HCT116 (cell line): Measurements from ENCODE around the gene TTLL5. TPM values are rescaled to one million over a fixed set of nuclear protein-coding genes. Genes with fewer than 3 reads are reported as not detected.

ENCODE experiments used
- ATAC-seq: fragments of 200-7000 bp; cut with Tn5 transposase; 2 replicates; pipeline ENCODE4 v1.9.1; 2020; ENCODE audit warnings: mild to moderate bottlenecking, moderate library complexity
- BruUV-seq: library from RNA; stranded (reverse); fragments of 400-500 nt; replicated peaks from 2 replicates; lab custom pipeline; 2021; lab: Mats Ljungman, UMichigan
- CTCF ChIA-PET: fragments of 300-600 bp; sonication (Branson Sonifier 250); formaldehyde crosslinking; loops from one replicate; lab custom pipeline; 2021; ENCODE audit warnings: antibody characterized with exemption; lab: Charles Lee
- POLR2A ChIA-PET: fragments of 300-600, 350-600 bp; sonication (Branson Sonifier 250); formaldehyde crosslinking; loops from one replicate; lab custom pipeline; 2021; ENCODE audit warnings: antibody characterized with exemption; lab: Charles Lee
- RAD21 ChIA-PET, 2 experiments: fragments of 300-600 bp; sonication (Branson Sonifier 250); formaldehyde crosslinking; loops; one replicate each; lab custom pipeline; 2023; ENCODE audit warnings: low total read pairs in 2 of 2; ENCODE audit not compliant: uncharacterized antibody in 2 of 2, unreplicated experiment in 2 of 2, low non-redundant PET in 1 of 2; lab: Charles Lee
- DNase-seq: peaks from one replicate; pipeline ENCODE4 v3.0.0-alpha.2; 2010; ENCODE audit warnings: low read depth, low spot score
- H2AFZ ChIP-seq: fragments of 200-600 bp; shearing (Covaris generic), sonication (generic); 2 replicates; pipeline ENCODE4 v1.6.1; 2017; ENCODE audit warnings: low read depth, mixed run types, mixed read lengths, antibody characterized with exemption, low read length; ENCODE audit not compliant: poor library complexity, severe bottlenecking
- H3K27ac ChIP-seq: 2 replicates; pipeline ENCODE4 v1.5.1; 2012; ENCODE audit warnings: low read depth, low read length
- H3K27me3 ChIP-seq: fragments of 200-600 bp; sonication (generic); 2 replicates; pipeline ENCODE4 v1.6.1; 2016; ENCODE audit warnings: mixed run types, low read length, mixed read lengths; ENCODE audit not compliant: insufficient read depth
- H3K36me3 ChIP-seq, 2 experiments: fragments of 200-500 bp in 1 of 2; fragments of 200-600 bp in 1 of 2; sonication (Bioruptor generic) in 1 of 2; sonication (generic) in 1 of 2; 2 replicates each; pipeline versions ENCODE4 v1.5.1 to v1.6.1; 2014 to 2016; ENCODE audit warnings: low read length in 2 of 2, inconsistent platforms in 1 of 2, mixed read lengths in 1 of 2, mixed run types in 1 of 2; ENCODE audit not compliant: insufficient read depth in 2 of 2, control insufficient read depth in 1 of 2
- H3K4me1 ChIP-seq, 2 experiments: fragments of 200-600 bp in 1 of 2; sonication (generic) in 1 of 2; 2 replicates each; pipeline versions ENCODE4 v1.5.1 to v1.6.1; 2012 to 2017; ENCODE audit warnings: low read length in 2 of 2, inconsistent platforms in 1 of 2, mild to moderate bottlenecking in 1 of 2, mixed read lengths in 1 of 2, mixed run types in 1 of 2, moderate library complexity in 1 of 2; ENCODE audit not compliant: insufficient read depth in 2 of 2, control insufficient read depth in 1 of 2
- H3K4me2 ChIP-seq: fragments of 200-600 bp; sonication (generic); 2 replicates; pipeline ENCODE4 v1.6.1; 2017; ENCODE audit warnings: mixed run types, low read length, mixed read lengths
- H3K4me3 ChIP-seq, 2 experiments: fragments of 200-600 bp in 1 of 2; sonication (generic) in 1 of 2; replicated peaks in 1 of 2; 2 replicates each; pipeline ENCODE4 v1.5.1; 2011 to 2016; ENCODE audit warnings: low read length in 2 of 2, control low read depth in 1 of 2, low read depth in 1 of 2, mild to moderate bottlenecking in 1 of 2, mixed read lengths in 1 of 2, mixed run types in 1 of 2
- H3K79me2 ChIP-seq: fragments of 200-600 bp; sonication (generic); 2 replicates; pipeline ENCODE4 v1.6.1; 2017; ENCODE audit warnings: mild to moderate bottlenecking, mixed run types, low read length, moderate library complexity, mixed read lengths; ENCODE audit not compliant: insufficient read depth
- H3K9ac ChIP-seq: fragments of 200-600 bp; sonication (generic); 2 replicates; pipeline ENCODE4 v1.6.1; 2016; ENCODE audit warnings: low read length, mixed read lengths
- H3K9me2 ChIP-seq: fragments of 200-600 bp; sonication (generic), shearing (Covaris generic); 2 replicates; pipeline ENCODE4 v1.6.1; 2017; ENCODE audit warnings: mixed run types, mild to moderate bottlenecking, moderate library complexity; ENCODE audit not compliant: insufficient read depth
- H3K9me3 ChIP-seq, 2 experiments: fragments of 200-500 bp in 1 of 2; fragments of 200-600 bp in 1 of 2; sonication (Bioruptor generic) in 1 of 2; sonication (generic) in 1 of 2; 2 replicates each; pipeline ENCODE4 v1.6.1; 2014 to 2017; ENCODE audit warnings: low read length in 2 of 2, mixed read lengths in 2 of 2, inconsistent platforms in 1 of 2, low read depth in 1 of 2, mild to moderate bottlenecking in 1 of 2, mixed run types in 1 of 2, moderate library complexity in 1 of 2; ENCODE audit not compliant: control insufficient read depth in 1 of 2, insufficient read depth in 1 of 2
- H4K20me1 ChIP-seq: fragments of 200-600 bp; sonication (generic), shearing (Covaris generic); 2 replicates; pipeline ENCODE4 v1.6.1; 2017; ENCODE audit warnings: mixed run types, mild to moderate bottlenecking, moderate library complexity; ENCODE audit not compliant: insufficient read depth
- EZH2 ChIP-seq: fragments of 200-600 bp; sonication (generic); IDR thresholded peaks from 2 replicates; pipeline ENCODE4 v1.6.1; 2017; ENCODE audit warnings: antibody characterized with exemption, mixed run types
- EZH2phosphoT487 ChIP-seq: fragments of 200-600 bp; IDR thresholded peaks from 2 replicates; pipeline ENCODE4 v1.6.1; 2018; ENCODE audit warnings: antibody characterized with exemption, borderline replicate concordance
- FOSL1 ChIP-seq: IDR thresholded peaks from 2 replicates; pipeline ENCODE4 v1.6.1; 2012; ENCODE audit warnings: low read depth
- JUND ChIP-seq: IDR thresholded peaks from 2 replicates; pipeline ENCODE4 v1.6.1; 2012
- MAX ChIP-seq: IDR thresholded peaks from 2 replicates; pipeline ENCODE4 v1.6.1; 2012
- POLR2AphosphoS5 ChIP-seq: IDR thresholded peaks from 2 replicates; pipeline ENCODE4 v1.6.1; 2011; ENCODE audit warnings: mild to moderate bottlenecking, low read depth, low read length, moderate library complexity
- RAD21 ChIP-seq: IDR thresholded peaks from 2 replicates; pipeline ENCODE4 v1.6.1; 2012; ENCODE audit warnings: low read depth, mild to moderate bottlenecking
- SP1 ChIP-seq: IDR thresholded peaks from 2 replicates; pipeline ENCODE4 v1.6.1; 2012; ENCODE audit warnings: low read depth
- SRF ChIP-seq: IDR thresholded peaks from 2 replicates; pipeline ENCODE4 v1.6.1; 2012; ENCODE audit warnings: low read depth
- TCF7L2 ChIP-seq: IDR thresholded peaks from 2 replicates; pipeline ENCODE4 v1.7.0; 2011; ENCODE audit warnings: borderline replicate concordance, inconsistent platforms; ENCODE audit not compliant: insufficient read depth, insufficient read length; ENCODE audit errors: extremely low read depth
- YY1 ChIP-seq: IDR thresholded peaks from 2 replicates; pipeline ENCODE4 v1.6.1; 2011; ENCODE audit warnings: low read length, low read depth, moderate library complexity, mild to moderate bottlenecking; ENCODE audit not compliant: insufficient replicate concordance; ENCODE audit errors: extremely low read depth
- ZBTB33 ChIP-seq: IDR thresholded peaks from 2 replicates; pipeline ENCODE4 v1.6.1; 2011; ENCODE audit warnings: mild to moderate bottlenecking, low read length, moderate library complexity; ENCODE audit not compliant: insufficient replicate concordance; ENCODE audit errors: extremely low read depth
- ZFX ChIP-seq: fragments of 450-650 bp; IDR thresholded peaks from 2 replicates; pipeline ENCODE4 v1.6.1; 2017
- ZNF274 ChIP-seq: fragments of 200-500 bp; sonication (Bioruptor generic); IDR thresholded peaks from 2 replicates; pipeline ENCODE4 v1.6.1; 2014; ENCODE audit warnings: mild to moderate bottlenecking, low read depth, low read length, inconsistent platforms
- intact Hi-C: fragments of 100-400 bp; cut with micrococcal nuclease; formaldehyde crosslinking; loops from 2 replicates; pipeline ENCODE4 v1.10.0; 2022
- total RNA-seq: library from RNA; stranded (reverse); gene quantifications from one replicate; pipeline ENCODE4 v1.2.1, GENCODE V29; 2021; ENCODE audit not compliant: unreplicated experiment
- TF ChIP-seq, protein P1 (sequence below): IDR thresholded peaks from 2 replicates; pipeline ENCODE4 v1.6.1; 2012; ENCODE audit warnings: low read depth

TTLL5 gene
- total RNA-seq, 1 experiment from 2014 or later: 26.2 TPM

DNA sequence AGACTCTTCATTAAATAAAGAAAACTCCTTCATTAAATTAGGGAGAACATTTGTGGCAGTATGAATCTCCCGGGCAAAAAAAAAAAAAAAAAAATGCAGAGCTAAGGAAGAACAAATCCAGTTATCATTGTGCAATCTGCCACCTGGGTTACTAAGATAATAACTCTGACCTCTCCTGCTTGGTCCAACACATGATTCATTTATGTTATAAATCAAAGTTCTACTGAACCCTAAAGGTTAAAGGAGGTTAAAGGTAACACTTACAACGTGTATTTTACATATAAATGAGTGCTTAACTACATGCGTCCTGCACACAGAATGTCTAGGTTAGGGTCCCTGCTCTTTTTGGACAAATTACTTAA, 316.5 kb downstream of the TTLL5 start:
- Histone ChIP-seq H2AFZ (no peak overlapping the region), H4K20me1 (no peaks in the 10 kb centered on the region), H3K79me2 (no peaks in the 10 kb centered on the region), H3K4me2 (no peak overlapping the region), H3K4me1 (peaks cover 6 to 11% of the 10 kb centered on the region in 2 experiments), H3K9me2 (no peaks in the 10 kb centered on the region), H3K36me3 (no peaks in the 10 kb centered on the region), H3K27ac (no peak overlapping the region), H3K9me3 (no peaks in the 10 kb centered on the region), H3K9ac (no peak overlapping the region), H3K4me3 (no peak overlapping the region), H3K27me3 (no peaks in the 10 kb centered on the region)
- DNase-seq (no peak), ATAC-seq (no peak)
- CTCF ChIA-PET: interaction anchor here (0.6 to 3.3 kb wide), 5 partner anchors 71 to 269 kb away, joined by 3 to 31 read pairs (median 3); no protein-coding TSS in a partner anchor
- BruUV-seq: no TSS peak
- POLR2A ChIA-PET: no interaction called here
- intact Hi-C loops: loop anchor here (2.0 kb wide), 1 partner anchor 71 kb away; no protein-coding TSS in a partner anchor
- TF ChIP-seq JUND: no peak
- no peak for TF ChIP-seq SP1
- no peak for TF ChIP-seq POLR2AphosphoS5
- no peak for TF ChIP-seq MAX
- TF ChIP-seq RAD21: no peak
- no peak for TF ChIP-seq TCF7L2
- TF ChIP-seq EZH2: no peak
- no peak for TF ChIP-seq YY1
- RAD21 ChIA-PET: interaction anchor here in 1 of 2 experiments (1.7 kb wide), 1 partner anchor 269 kb away, joined by 6 read pairs; no protein-coding TSS in a partner anchor

- H4K20me1 ChIP-seq: no peaks in the 10 kb centered on the region
- H3K9ac ChIP-seq: no peak overlapping the region
- BruUV-seq: no TSS peak
- intact Hi-C loops: no loop called here
- ChIA-PET RAD21 (interaction anchor here (0.7 to 3.1 kb wide), 5 partner anchors 72 to 270 kb away, joined by 3 to 10 read pairs (median 5); no protein-coding TSS in a partner anchor), CTCF (interaction anchor here (1.1 to 4.8 kb wide), 6 partner anchors 72 to 401 kb away, joined by 3 to 47 read pairs (median 26); no protein-coding TSS in a partner anchor), POLR2A (no interaction called here)
- H3K36me3 ChIP-seq: no peaks in the 10 kb centered on the region
- no peak overlapping the region for H3K27ac ChIP-seq
- no peaks in the 10 kb centered on the region for H3K79me2 ChIP-seq
- no peak for DNase-seq
- ATAC-seq: no peak
- no peak overlapping the region for H2AFZ ChIP-seq
- no peaks in the 10 kb centered on the region for H3K9me2 ChIP-seq
- peaks cover 10 to 16% of the 10 kb centered on the region in 2 experiments for H3K4me1 ChIP-seq
- H3K4me3 ChIP-seq: no peak overlapping the region
- no peak overlapping the region for H3K4me2 ChIP-seq
- no peaks in the 10 kb centered on the region for H3K9me3 ChIP-seq
- H3K27me3 ChIP-seq: no peaks in the 10 kb centered on the region
- no peak for TF ChIP-seq ZFX
- TF ChIP-seq ZNF274: no peak
- no peak for TF ChIP-seq EZH2phosphoT487
- TF ChIP-seq ZBTB33: no peak
- no peak for TF ChIP-seq JUND
- no peak for TF ChIP-seq SRF
- TF ChIP-seq FOSL1: no peak
- TF ChIP-seq EZH2: no peak
- TF ChIP-seq, protein P1, sequence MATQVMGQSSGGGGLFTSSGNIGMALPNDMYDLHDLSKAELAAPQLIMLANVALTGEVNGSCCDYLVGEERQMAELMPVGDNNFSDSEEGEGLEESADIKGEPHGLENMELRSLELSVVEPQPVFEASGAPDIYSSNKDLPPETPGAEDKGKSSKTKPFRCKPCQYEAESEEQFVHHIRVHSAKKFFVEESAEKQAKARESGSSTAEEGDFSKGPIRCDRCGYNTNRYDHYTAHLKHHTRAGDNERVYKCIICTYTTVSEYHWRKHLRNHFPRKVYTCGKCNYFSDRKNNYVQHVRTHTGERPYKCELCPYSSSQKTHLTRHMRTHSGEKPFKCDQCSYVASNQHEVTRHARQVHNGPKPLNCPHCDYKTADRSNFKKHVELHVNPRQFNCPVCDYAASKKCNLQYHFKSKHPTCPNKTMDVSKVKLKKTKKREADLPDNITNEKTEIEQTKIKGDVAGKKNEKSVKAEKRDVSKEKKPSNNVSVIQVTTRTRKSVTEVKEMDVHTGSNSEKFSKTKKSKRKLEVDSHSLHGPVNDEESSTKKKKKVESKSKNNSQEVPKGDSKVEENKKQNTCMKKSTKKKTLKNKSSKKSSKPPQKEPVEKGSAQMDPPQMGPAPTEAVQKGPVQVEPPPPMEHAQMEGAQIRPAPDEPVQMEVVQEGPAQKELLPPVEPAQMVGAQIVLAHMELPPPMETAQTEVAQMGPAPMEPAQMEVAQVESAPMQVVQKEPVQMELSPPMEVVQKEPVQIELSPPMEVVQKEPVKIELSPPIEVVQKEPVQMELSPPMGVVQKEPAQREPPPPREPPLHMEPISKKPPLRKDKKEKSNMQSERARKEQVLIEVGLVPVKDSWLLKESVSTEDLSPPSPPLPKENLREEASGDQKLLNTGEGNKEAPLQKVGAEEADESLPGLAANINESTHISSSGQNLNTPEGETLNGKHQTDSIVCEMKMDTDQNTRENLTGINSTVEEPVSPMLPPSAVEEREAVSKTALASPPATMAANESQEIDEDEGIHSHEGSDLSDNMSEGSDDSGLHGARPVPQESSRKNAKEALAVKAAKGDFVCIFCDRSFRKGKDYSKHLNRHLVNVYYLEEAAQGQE: no peak
Observed at GRCh38 chr14:75978249-75978731, 317.2 kb downstream of the TTLL5 start.
